SK-N-SH treated with all-trans-retinoic acid at 6 μM for 48 hours (cell line): Measurements from ENCODE around the gene CSNK2A2.

ENCODE experiments used
- ATAC-seq: fragments of 200-7000 bp; cut with Tn5 transposase; 3 replicates; pipeline ENCODE4 v1.9.1; 2020; ENCODE audit warnings: mild to moderate bottlenecking, moderate library complexity
- ARNTL ChIP-seq: fragments of 450-650 bp; formaldehyde crosslinking; IDR thresholded peaks from 2 replicates; pipeline ENCODE4 v1.5.0; 2020; ENCODE audit warnings: low read depth, mild to moderate bottlenecking, moderate library complexity, borderline replicate concordance
- BACH2 ChIP-seq: fragments of 250-450 bp; sonication (Bioruptor Pico); IDR thresholded peaks from 2 replicates; pipeline ENCODE4 v1.9.0; 2021; ENCODE audit warnings: mild to moderate bottlenecking, borderline replicate concordance
- CSDC2 ChIP-seq: fragments of 250-450 bp; sonication (Bioruptor Pico); IDR thresholded peaks from 2 replicates; pipeline ENCODE4 v1.5.0; 2020; ENCODE audit warnings: mild to moderate bottlenecking, moderate library complexity
- OSR1 ChIP-seq: fragments of 250-450 bp; sonication (Bioruptor Pico); IDR thresholded peaks from 2 replicates; pipeline ENCODE4 v1.8.0; 2022; ENCODE audit warnings: moderate library complexity, mild to moderate bottlenecking, inconsistent platforms
- PATZ1 ChIP-seq: fragments of 250-450 bp; sonication (Bioruptor Pico); IDR thresholded peaks from 2 replicates; pipeline ENCODE4 v1.8.0; 2020; ENCODE audit warnings: mild to moderate bottlenecking, moderate library complexity, borderline replicate concordance
- POU6F1 ChIP-seq: fragments of 250-450 bp; sonication (Bioruptor Pico); IDR thresholded peaks from 2 replicates; pipeline ENCODE4 v1.8.0; 2021; ENCODE audit warnings: low read depth, mild to moderate bottlenecking, moderate library complexity, borderline replicate concordance
- PPARA ChIP-seq: fragments of 250-450 bp; sonication (Bioruptor Pico); IDR thresholded peaks from 2 replicates; pipeline ENCODE4 v1.5.0; 2020; ENCODE audit warnings: mild to moderate bottlenecking, borderline replicate concordance
- RARB ChIP-seq: fragments of 250-450 bp; sonication (Bioruptor Pico); IDR thresholded peaks from 2 replicates; pipeline ENCODE4 v1.8.0; 2021; ENCODE audit warnings: mild to moderate bottlenecking, moderate library complexity
- TOX ChIP-seq: fragments of 250-450 bp; sonication (Bioruptor Pico); IDR thresholded peaks from 2 replicates; pipeline ENCODE4 v1.8.0; 2021; ENCODE audit warnings: mild to moderate bottlenecking, moderate library complexity, borderline replicate concordance
- ZC3H10 ChIP-seq: fragments of 250-450 bp; sonication (Bioruptor Pico); IDR thresholded peaks from 2 replicates; pipeline ENCODE4 v1.5.1; 2021; ENCODE audit warnings: mild to moderate bottlenecking, moderate library complexity
- ZFP3 ChIP-seq: fragments of 250-450 bp; sonication (Bioruptor Pico); IDR thresholded peaks from 2 replicates; pipeline ENCODE4 v1.5.0; 2020; ENCODE audit warnings: mild to moderate bottlenecking, moderate library complexity
- ZFP30 ChIP-seq: fragments of 450-650 bp; formaldehyde crosslinking; IDR thresholded peaks from 2 replicates; pipeline ENCODE4 v1.5.0; 2022; ENCODE audit warnings: mild to moderate bottlenecking, moderate library complexity
- ZNF70 ChIP-seq: fragments of 450-650 bp; formaldehyde crosslinking; IDR thresholded peaks from 2 replicates; pipeline ENCODE4 v1.5.0; 2020; ENCODE audit warnings: mild to moderate bottlenecking, moderate library complexity
- TF ChIP-seq, protein P1 (sequence below): fragments of 250-450 bp; sonication (Bioruptor Pico); IDR thresholded peaks from 2 replicates; pipeline ENCODE4 v1.5.0; 2020; ENCODE audit warnings: mild to moderate bottlenecking, moderate library complexity
- TF ChIP-seq, protein P2 (sequence below): fragments of 250-450 bp; sonication (Bioruptor Pico); IDR thresholded peaks from 2 replicates; pipeline ENCODE4 v1.5.1; 2020; ENCODE audit warnings: low read depth, mild to moderate bottlenecking, moderate library complexity
- TF ChIP-seq, protein P3 (sequence below): fragments of 250-450 bp; sonication (Bioruptor Pico); IDR thresholded peaks from 2 replicates; pipeline ENCODE4 v1.5.1; 2021; ENCODE audit warnings: mild to moderate bottlenecking, moderate library complexity

The CSNK2A2 gene

GRCh38 chr16:58195344-58195743 is 2.6 kb downstream of the CSNK2A2 start:
- no peak for ATAC-seq
- TF ChIP-seq ZFP30 (CRISPR knock-in tag) (no peak), CSDC2 (CRISPR knock-in tag) (no peak)

GRCh38 chr16:58194790-58195189 is 3.1 kb downstream of the CSNK2A2 start:
- no peak for ATAC-seq
- TF ChIP-seq, protein P1, sequence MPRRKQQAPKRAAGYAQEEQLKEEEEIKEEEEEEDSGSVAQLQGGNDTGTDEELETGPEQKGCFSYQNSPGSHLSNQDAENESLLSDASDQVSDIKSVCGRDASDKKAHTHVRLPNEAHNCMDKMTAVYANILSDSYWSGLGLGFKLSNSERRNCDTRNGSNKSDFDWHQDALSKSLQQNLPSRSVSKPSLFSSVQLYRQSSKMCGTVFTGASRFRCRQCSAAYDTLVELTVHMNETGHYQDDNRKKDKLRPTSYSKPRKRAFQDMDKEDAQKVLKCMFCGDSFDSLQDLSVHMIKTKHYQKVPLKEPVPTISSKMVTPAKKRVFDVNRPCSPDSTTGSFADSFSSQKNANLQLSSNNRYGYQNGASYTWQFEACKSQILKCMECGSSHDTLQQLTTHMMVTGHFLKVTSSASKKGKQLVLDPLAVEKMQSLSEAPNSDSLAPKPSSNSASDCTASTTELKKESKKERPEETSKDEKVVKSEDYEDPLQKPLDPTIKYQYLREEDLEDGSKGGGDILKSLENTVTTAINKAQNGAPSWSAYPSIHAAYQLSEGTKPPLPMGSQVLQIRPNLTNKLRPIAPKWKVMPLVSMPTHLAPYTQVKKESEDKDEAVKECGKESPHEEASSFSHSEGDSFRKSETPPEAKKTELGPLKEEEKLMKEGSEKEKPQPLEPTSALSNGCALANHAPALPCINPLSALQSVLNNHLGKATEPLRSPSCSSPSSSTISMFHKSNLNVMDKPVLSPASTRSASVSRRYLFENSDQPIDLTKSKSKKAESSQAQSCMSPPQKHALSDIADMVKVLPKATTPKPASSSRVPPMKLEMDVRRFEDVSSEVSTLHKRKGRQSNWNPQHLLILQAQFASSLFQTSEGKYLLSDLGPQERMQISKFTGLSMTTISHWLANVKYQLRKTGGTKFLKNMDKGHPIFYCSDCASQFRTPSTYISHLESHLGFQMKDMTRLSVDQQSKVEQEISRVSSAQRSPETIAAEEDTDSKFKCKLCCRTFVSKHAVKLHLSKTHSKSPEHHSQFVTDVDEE (CRISPR knock-in tag) = no peak
- TF ChIP-seq, protein P2, sequence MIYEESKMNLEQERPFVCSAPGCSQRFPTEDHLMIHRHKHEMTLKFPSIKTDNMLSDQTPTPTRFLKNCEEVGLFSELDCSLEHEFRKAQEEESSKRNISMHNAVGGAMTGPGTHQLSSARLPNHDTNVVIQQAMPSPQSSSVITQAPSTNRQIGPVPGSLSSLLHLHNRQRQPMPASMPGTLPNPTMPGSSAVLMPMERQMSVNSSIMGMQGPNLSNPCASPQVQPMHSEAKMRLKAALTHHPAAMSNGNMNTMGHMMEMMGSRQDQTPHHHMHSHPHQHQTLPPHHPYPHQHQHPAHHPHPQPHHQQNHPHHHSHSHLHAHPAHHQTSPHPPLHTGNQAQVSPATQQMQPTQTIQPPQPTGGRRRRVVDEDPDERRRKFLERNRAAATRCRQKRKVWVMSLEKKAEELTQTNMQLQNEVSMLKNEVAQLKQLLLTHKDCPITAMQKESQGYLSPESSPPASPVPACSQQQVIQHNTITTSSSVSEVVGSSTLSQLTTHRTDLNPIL (CRISPR knock-in tag) = no peak
- TF ChIP-seq TOX = no peak
- TF ChIP-seq POU6F1 (CRISPR knock-in tag) = no peak
- TF ChIP-seq RARB (CRISPR knock-in tag) = no peak
- TF ChIP-seq PATZ1 = no peak
- no peak for TF ChIP-seq ZC3H10 (CRISPR knock-in tag)
- TF ChIP-seq OSR1 = no peak
- no peak for TF ChIP-seq ZNF70 (CRISPR knock-in tag)
- no peak for TF ChIP-seq ZFP30 (CRISPR knock-in tag)
- TF ChIP-seq BACH2 = no peak
- no peak for TF ChIP-seq ZFP3 (CRISPR knock-in tag)
- TF ChIP-seq, protein P3, sequence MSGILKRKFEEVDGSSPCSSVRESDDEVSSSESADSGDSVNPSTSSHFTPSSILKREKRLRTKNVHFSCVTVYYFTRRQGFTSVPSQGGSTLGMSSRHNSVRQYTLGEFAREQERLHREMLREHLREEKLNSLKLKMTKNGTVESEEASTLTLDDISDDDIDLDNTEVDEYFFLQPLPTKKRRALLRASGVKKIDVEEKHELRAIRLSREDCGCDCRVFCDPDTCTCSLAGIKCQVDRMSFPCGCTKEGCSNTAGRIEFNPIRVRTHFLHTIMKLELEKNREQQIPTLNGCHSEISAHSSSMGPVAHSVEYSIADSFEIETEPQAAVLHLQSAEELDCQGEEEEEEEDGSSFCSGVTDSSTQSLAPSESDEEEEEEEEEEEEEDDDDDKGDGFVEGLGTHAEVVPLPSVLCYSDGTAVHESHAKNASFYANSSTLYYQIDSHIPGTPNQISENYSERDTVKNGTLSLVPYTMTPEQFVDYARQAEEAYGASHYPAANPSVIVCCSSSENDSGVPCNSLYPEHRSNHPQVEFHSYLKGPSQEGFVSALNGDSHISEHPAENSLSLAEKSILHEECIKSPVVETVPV (CRISPR knock-in tag) = no peak

DNA sequence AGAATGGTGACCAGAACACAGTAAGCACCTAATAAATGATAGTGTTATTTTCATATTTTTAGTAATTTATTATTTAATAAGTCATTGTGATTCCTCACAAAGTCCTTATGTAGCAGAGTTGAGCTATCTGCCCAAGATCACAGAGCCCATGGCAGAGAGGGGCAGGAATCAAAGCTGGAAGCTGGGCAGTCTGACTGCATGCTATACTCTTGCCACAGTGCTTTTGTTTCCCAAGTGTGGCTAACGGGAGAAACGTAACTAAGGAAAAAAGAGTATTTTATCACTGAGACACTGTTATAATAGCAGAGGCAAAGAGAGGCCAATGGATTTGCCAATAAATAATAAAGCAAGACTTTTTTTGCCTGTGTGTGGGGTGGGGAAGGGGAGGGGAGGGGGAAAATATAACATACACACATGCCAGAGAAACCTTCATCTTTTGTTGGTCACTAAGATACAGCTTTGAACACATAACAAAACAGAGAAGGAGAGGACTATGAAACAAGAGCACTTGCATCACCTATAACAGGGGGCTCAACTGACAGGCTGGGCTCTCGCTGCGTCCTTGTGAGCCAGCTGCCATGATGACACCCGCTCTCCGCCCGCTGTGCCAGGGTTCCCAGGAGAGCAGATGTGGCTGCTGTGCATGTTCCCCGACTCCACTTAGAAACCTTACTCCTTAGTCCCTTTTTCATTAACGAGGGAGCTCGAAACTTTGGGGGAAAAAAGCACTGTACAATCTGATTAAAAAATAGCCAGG is 10.1 kb downstream of the CSNK2A2 start:
- TF ChIP-seq, protein P2 (CRISPR knock-in tag) = no peak
- TF ChIP-seq, protein P1 (CRISPR knock-in tag) = no peak
- TF ChIP-seq ZFP30 (CRISPR knock-in tag) (no peak), ZFP3 (CRISPR knock-in tag) (no peak), ZC3H10 (CRISPR knock-in tag) (no peak), CSDC2 (CRISPR knock-in tag) (no peak), PPARA (CRISPR knock-in tag) (no peak), ARNTL (CRISPR knock-in tag) (no peak)
- ATAC-seq = no peak
